CD4-positive, alpha-beta T cell treated with Interleukin-1 beta for 1 hour (primary cell): ENCODE measurements around the gene TWNK.
A peak's percentile ranks its signal among the peaks of the same experiment; 100 is the strongest.

Experiments used
- DNase-seq, 2 donors: peaks; one replicate each; pipeline ENCODE4 v3.0.0-alpha.2; 2020 to 2022

TWNK gene

GRCh38 chr10:100986952-100987684, at the start of gene TWNK, which contains the start of gene MRPL43:
TWNK (plus strand) TSS chr10:100987543; CDS start chr10:100988211, 668 bp downstream.
MRPL43 (minus strand) TSS chr10:100987497; CDS start chr10:100987443, 54 bp downstream.
- DNase-seq = peak; percentile 83 to 84

DNA sequence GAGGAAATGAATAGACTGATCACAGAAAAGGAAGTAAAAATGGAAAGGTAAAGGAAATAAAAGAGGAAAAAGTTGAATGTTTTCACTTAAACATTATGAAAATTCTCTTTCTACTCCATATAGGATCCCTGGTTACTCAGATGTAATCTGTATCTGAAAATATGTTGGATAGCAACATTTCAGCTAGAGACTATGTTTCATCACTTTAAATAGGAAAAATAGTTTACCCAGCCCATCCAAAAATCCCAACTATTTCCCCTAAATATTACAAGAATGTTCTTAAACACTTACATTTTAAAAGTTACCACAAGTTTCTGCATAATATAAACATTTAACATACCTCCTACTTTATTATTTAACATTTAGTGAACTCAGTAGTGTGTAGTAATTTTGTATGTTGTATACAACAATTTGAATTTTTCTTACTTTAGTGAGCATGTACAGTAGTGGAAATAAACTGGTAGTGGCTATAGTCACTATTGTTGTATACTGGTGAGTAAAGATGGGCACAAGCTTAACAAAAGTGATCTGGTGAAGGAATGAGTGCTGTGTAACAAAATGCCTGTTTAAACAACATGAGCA, 47.5 kb upstream of the TWNK start:
- no peak for DNase-seq

GRCh38 chr10:100942229-100942628, 45.1 kb upstream of the TWNK start:
- no peak for DNase-seq

DNA sequence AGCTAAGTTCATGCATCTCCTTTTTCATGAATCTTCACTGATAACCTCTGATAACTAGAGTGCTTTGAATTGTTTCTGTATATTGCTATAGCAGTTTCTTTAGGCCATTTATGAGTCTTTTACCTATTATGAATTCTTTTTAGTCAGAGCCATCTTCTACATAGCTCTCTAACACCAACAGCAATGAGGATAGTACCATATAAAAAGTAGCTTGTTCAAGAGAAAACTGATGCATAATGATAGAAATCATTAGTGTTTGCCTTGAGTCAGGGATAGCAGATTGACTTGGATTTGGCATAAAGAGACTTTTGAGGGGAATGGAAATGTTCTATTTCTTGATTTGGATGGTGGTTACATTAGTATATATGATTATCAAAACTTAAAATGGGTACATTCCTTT, 43.8 kb upstream of the TWNK start:
- DNase-seq = no peak

DNA sequence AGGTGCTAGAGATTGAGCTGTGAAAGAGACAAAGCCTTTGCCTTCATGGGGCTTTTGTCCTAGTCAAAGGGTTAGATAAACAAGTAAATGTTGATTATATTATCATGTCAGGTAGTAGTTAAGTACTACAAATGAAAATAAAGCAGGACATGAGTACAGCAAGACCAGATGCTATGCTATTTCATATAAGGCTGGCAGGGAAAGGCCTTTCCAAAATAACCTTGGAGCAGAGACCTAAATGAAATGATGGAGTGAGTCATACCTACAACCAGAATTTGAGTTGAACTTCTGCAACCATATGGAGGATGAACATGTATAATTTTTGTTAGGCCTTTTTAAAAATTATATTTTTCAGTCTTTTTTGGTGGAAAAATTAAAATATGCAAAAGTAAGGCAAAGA, 41.6 kb upstream of the TWNK start:
- DNase-seq = no peak

DNA sequence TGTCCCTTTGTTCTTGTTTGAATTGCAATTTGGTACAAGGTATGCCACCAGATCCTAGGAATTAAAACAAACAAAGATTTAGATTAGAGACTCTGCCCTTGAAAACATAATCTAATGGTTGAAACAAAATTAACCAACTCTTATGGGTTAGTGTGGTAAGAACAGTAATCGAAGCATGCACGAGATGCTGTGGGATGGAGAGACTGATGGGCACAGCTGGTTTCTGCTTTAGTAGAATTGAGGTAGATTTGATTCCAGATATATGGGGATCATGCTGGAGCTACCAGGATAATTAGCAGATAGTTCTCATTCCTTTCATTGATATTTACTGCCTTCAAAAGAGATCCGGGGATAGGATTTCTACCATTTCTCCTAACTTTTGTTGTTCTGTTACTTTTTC, 38.4 kb upstream of the TWNK start:
- no peak for DNase-seq

- DNase-seq = no peak
Observed at GRCh38 chr10:100960251-100960650, 27.1 kb upstream of the TWNK start.

DNA sequence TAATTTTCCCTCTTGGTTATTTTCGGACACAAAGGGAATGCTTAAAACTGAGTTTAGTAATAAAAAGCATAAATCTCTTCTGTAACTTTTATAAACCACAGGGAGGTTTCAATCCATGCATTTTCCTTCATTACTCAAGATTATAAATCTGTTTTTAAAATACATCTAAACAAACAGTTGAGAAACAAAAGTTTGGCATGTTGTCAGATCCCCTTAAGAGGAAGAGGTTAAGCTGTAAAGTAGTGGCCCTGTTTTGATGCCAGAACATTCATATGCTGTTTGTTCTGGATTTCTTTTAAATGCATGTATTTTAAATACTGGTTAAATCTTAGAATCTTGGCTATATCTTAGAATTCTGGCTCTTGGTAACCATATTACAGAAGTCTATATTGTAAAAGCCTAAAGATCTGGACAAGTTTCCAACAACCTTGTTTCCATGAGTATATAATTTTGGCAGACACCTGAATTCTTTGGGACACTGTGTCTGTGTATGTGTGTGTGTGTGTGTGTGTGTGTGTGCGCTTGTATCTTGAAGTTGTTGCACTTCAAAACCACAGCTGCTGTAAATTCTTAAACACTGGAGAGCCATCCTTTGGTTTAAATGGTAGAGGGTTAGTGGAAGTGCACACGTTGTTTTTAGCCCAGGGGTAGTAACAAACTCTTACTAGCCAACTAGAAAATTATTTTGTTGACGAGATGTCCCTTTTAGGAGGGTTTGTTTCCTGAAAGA, 24.8 kb upstream of the TWNK start:
- no peak for DNase-seq

GRCh38 chr10:100963826-100964225, 23.5 kb upstream of the TWNK start:
- DNase-seq = no peak

- no peak for DNase-seq
Observed at GRCh38 chr10:100965820-100966219, 21.5 kb upstream of the TWNK start.

DNA sequence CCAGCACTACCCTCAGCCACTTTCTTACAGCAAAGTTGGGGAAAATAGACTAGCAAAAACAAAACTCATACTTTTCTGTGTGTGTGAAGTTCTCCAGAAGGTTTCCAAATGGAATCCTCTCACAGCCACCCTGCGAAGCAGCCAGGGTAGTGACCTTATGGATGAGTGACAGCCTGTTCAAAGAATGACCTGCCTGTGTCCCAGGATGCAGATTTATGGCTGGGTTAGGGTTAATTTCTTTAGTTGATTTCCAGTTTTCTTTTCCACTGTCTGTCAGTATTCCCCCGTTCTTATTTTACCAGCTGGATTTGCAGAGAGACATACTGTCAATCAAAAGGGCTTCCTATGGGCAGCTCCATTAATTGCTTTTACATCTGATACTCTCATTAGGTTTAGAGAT, 20.5 kb upstream of the TWNK start:
- no peak for DNase-seq

GRCh38 chr10:100967332-100967731, 20.0 kb upstream of the TWNK start:
- no peak for DNase-seq

- no peak for DNase-seq
Observed at GRCh38 chr10:100968062-100968736, 19.1 kb upstream of the TWNK start.

- DNase-seq = no peak
Observed at GRCh38 chr10:100968863-100969186, 18.5 kb upstream of the TWNK start.

- peak; percentile 35 to 40 for DNase-seq
Observed at GRCh38 chr10:100969187-100970075, 17.9 kb upstream of the TWNK start, which contains the start of gene SEMA4G. SEMA4G (plus strand) TSS chr10:100969504; CDS start chr10:100972913, 3,409 bp downstream.

DNA sequence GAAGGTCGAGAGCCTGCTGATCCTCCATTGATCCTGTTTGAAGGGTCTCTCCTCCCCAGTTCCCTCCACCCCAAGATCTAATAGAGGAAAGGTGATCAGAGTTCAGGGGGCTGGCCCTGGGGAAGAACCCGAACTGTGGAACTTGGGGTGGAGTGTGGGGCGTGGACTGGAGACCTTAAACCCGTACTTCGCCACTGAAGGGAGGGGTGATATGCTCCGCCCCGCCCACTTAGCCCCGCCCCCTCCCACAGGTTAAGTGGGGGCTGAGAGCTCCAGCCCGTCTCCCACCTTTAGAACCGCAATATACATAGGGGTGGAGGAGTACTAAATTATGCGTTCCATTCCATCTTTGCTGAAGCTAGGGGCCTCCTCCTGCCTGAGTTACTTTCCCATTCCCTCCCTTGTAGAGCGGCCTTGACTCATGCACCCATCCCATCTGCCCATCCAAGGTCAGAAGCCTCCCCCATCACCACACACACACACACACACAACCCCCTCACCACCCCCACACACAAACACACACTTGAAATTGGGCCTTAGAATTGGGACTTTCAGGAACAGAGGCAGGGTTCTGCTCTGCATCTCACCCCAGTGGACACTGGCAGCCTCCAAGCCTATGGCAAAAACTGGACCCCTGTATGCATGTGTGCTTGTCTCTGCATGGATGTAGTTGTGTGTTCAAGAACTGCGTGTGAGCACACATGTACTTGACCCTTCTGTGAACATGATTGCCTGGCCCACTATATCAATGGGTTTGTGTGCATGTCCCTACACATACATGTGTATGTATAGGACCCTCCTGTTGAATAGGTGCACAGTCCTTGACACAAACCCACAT, 17.0 kb upstream of the TWNK start:
- DNase-seq = peak; percentile 49 to 53

DNA sequence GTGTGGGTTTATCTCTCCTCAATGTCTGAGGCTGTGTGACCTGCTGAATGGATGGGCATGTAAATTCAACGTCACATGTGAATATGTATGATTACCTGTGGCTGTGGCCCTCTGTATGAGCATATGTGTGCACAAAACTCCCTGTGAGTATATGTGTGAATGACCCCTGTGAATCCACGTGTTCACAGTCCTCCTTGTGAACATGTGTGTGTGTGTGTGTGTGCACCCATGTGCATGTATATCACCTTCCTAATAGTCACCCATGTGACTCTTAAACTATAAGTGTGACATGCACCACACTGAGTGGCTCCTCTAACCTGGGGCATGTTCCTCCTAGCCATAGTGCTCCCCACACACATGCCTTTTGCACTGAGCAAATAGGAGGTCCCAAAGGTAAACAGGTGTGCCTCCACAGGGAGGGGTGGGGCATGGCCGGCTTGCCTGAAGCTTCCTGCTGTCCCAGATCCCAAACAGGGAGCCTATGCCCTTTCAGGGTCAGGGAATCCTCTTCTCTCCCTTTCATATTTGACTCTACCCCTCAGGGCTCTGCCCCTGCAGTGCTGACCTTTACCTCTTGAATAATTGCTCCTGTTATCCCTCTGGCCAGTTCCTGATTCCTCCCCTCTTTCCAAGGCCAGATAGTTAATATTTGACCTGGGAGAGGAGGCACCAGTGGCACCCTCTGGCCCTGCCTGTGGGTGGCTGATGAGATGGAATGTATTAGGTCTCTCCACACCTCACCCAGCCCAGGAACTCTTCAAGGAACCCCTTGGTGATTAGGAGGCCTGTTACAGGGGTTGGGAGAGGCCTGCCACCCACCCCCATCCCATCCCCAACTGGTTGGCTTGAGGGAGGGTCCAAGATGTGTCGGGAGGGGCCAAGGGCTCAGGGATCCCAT, 16.2 kb upstream of the TWNK start:
- DNase-seq = no peak

GRCh38 chr10:100972115-100972903, 15.0 kb upstream of the TWNK start:
- DNase-seq = no peak

- DNase-seq = no peak
Observed at GRCh38 chr10:100972904-100973535, 14.3 kb upstream of the TWNK start.
